CD4-positive, alpha-beta T cell treated with Interleukin-17A for 4 hours (primary cell): ENCODE data around the gene IDNK.

ENCODE experiments used
- DNase-seq: peaks from one replicate; pipeline ENCODE4 v3.0.0-alpha.2; 2020; ENCODE audit warnings: mixed read lengths

IDNK gene

DNA sequence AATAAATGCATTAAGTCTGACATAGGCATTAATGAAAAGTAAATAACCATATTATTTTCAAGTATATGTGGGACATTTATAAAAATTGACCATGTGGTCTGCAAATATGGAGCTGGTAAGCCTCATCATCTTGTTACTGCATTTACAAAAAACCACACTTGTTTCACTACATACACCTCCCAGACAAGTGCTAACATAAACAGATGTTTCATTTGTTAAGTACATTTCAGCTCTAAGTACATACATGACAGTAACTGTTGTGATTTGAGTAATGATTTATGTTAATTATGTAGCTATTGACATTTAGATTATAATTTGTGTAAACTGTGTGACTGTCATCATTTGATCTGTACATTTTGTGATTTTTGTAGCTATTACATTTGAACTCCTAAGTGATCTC lies 13.9 kb downstream of the IDNK start:
- no peak for DNase-seq

GRCh38 chr9:83637389-83637788 lies 14.4 kb downstream of the IDNK start:
- DNase-seq: no peak

- no peak for DNase-seq
These were observed 16.3 kb downstream of the IDNK start for GRCh38 chr9:83639266-83639665.

GRCh38 chr9:83642793-83643192 lies 19.9 kb downstream of the IDNK start:
- DNase-seq: no peak

- DNase-seq: no peak
These were observed 23.7 kb downstream of the IDNK start for GRCh38 chr9:83646500-83647239.

- DNase-seq: peak; percentile 85
These were observed 26.1 kb downstream of the IDNK start for GRCh38 chr9:83649080-83649479.

DNA sequence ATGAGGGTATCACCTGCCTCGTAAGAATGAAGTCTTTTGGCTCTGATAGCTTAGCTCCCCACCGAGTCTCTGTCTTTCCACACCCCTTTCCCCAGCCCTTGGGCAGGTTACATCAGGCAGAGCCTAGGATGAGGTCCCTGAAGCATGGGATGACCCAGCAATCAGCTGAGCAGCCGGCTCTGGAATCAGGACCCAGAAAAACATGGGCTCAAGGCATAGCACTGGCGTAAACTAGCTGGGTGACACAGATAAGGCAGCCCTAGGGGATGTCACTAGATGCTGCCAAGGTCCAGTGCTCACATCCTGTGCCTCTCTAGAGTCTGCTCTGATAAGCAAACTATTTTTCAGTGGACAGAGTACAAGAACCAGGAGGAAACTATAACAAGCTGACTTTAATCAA lies 26.6 kb downstream of the IDNK start:
- no peak for DNase-seq

- DNase-seq: no peak
These were observed 28.6 kb downstream of the IDNK start for GRCh38 chr9:83651558-83651957.

DNA sequence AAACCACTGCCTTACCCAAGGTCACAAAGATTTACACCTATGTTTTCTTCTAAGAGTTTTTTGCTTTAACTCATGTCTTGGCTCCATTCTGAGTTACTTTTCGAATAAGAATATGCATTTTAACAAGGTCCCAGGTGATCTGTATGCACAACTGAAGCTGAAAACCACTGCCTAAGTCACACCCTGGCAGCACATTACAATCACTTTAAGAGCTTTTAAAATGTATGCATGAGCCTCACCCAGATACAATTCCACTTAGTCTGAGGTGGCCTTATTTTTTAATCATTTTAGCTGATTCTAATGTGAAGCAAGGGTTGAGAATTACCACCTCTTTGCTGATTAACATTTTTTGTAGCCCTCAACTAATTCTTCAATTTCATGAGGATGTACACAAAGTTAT lies 29.5 kb downstream of the IDNK start:
- no peak for DNase-seq

DNA sequence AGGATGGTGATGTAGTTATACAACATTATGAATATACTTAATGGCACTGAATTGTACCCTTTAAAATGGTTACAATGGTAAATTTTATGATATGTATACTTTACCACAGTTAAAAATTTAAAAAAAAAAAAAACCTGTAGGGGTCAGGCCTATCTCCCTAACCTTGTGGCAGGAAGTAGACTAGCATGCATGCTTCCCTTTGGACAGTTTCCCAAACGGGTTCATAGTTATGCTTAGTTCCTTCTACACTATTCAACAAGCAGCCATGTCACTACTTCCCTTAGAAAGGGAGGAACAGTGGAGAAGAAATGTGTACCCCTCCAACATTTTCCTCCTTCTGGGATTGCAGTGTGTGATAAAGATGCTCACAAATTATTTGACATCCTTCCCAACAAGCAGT lies 32.5 kb downstream of the IDNK start:
- DNase-seq: no peak

- no peak for DNase-seq
These were observed 33.2 kb downstream of the IDNK start for GRCh38 chr9:83656032-83656680.

DNA sequence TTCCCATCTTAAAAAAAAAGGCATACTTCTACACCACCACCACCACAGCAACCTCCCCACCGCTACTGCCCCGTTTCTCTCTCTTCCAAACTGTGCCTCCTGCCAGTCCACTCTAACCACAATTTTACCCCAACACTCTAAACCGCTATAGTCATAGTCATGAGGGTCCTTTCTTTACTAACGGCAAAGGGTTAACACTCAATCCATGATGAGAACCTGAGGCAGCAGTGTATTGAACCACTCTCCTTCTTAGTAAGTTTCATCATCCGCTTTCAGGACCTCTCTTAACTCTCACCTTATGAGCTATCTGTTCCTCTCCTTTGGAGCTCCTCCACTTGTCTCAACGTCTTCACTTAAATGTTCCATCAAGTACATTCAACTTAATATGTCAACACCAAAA lies 34.0 kb downstream of the IDNK start:
- DNase-seq: no peak

GRCh38 chr9:83662933-83663332 lies 40.0 kb downstream of the IDNK start:
- DNase-seq: no peak

- DNase-seq: no peak
These were observed 42.7 kb downstream of the IDNK start for GRCh38 chr9:83665580-83666200.

DNA sequence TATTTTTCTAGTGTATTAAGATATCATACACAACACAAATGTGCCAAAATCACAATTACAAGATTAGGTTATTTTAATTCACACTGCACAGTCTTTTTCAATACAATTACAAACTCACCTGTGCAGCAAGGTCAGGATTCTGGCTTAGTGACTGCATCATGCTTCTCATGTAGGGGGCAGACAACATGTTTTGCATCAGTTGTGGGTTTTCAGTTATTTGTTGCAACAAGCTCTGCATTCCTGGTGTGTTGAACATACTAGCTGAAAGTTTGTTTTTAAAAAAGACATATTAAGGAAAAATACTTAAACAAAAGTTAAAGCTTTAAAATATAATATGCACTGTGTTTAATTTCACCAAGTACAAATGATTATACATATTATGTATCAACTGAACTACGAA lies 46.1 kb downstream of the IDNK start:
- DNase-seq: no peak

- no peak for DNase-seq
These were observed 47.4 kb downstream of the IDNK start for GRCh38 chr9:83670381-83670780.

- no peak for DNase-seq
These were observed 48.5 kb downstream of the IDNK start for GRCh38 chr9:83671451-83671850.

GRCh38 chr9:83675466-83675865 lies 52.5 kb downstream of the IDNK start:
- DNase-seq: no peak

GRCh38 chr9:83677596-83677995 lies 54.7 kb downstream of the IDNK start:
- no peak for DNase-seq

- no peak for DNase-seq
These were observed 57.3 kb downstream of the IDNK start for GRCh38 chr9:83680233-83680632.

DNA sequence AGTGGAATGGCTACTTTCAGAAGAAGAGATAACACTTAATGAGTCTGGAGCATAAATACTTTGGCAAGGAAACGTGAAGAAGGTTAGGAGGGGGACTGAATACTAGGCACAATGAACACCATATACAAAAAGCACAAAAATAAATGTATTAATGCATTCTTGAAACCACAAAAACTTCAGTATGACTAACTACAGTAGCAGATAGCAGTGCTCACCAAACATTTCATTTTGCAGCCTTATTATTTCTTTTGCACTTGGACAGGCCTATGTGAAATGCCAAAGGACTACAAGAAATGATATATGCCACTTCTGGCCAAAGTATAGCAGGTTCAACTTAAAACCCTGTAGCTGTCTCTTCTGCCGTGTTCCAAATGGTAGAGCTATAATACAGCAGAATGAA lies 58.5 kb downstream of the IDNK start:
- no peak for DNase-seq

GRCh38 chr9:83688921-83689320 lies 66.0 kb downstream of the IDNK start:
- no peak for DNase-seq

- no peak for DNase-seq
These were observed 68.5 kb downstream of the IDNK start for GRCh38 chr9:83691492-83691891.
